ENCODE results near the gene PEX1. TPM values are rescaled to one million over a fixed set of nuclear protein-coding genes. Genes with fewer than 3 reads are reported as not detected.
"Not testable (repeated sequence)": the region's sequence is repeated elsewhere in the genome, so short reads cannot be mapped to it uniquely, and the experiment has no call there.

Gene PEX1
- total and polyA plus RNA-seq, 4 experiments from 2014 or later, result 9.6 to 38.0 (median 23.2) TPM

- H3K4me3 ChIP-seq (ENCODE audit: low read length in 2 of 2); H3K27me3 ChIP-seq (ENCODE audit: insufficient read depth, low read length); H3K4me1 Mint-ChIP-seq; H3K27ac ChIP-seq (ENCODE audit: low read depth, low read length); H3K27me3 Mint-ChIP-seq; H3K36me3 ChIP-seq (ENCODE audit: insufficient read depth, low read length); H3K9me3 Mint-ChIP-seq; DNase-seq; intact Hi-C loops (cut with micrococcal nuclease); H3K36me3 Mint-ChIP-seq; H3K4me3 Mint-ChIP-seq; POLR2A ChIA-PET (ENCODE audit: partially characterized antibody); H3K9me3 ChIP-seq (ENCODE audit: control insufficient read depth in 1 of 2, low read length in 2 of 2); H3K27ac Mint-ChIP-seq; H3K4me1 ChIP-seq (ENCODE audit: insufficient read depth, low read length): not testable (repeated sequence)
- CTCF ChIA-PET (ENCODE audit: partially characterized antibody), result interaction anchor here (2.0 kb wide), 1 partner anchor 15 kb away, joined by 5 read pairs; no protein-coding TSS in a partner anchor
Measured at GRCh38 chr7:92475851-92476590, 52.3 kb downstream of the PEX1 start.

DNA sequence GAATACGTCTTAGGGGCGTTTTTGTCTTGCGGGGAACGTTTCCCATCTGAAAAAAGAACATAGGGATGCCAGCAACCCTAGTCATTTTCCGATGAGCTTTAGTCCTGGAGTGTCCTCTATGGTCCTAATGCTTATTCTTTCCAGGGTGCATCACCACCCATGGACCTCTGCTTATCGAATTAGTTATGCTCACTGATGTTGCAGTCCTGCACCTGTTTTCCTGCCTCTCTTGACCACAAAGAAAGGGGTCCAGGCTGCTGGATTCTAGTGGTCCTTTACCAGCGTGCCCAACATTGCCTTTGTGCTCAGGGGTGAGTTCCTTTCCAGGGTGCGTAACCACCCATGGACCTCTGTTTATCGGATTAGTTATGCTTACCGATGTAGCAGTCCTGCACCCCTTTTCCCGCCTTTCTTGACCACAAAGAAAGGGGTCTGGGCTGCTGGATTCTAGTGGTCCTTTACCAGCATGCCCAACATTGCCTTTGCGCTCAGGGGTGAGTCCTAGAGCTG, 53.0 kb downstream of the PEX1 start:
- H3K9me3 Mint-ChIP-seq; H3K36me3 ChIP-seq (ENCODE audit: insufficient read depth, low read length); H3K36me3 Mint-ChIP-seq; intact Hi-C loops (cut with micrococcal nuclease); H3K27me3 ChIP-seq (ENCODE audit: insufficient read depth, low read length); H3K4me3 ChIP-seq (ENCODE audit: low read length in 2 of 2); H3K4me3 Mint-ChIP-seq; H3K9me3 ChIP-seq (ENCODE audit: control insufficient read depth in 1 of 2, low read length in 2 of 2); DNase-seq; H3K27ac ChIP-seq (ENCODE audit: low read depth, low read length); H3K27ac Mint-ChIP-seq; H3K4me1 ChIP-seq (ENCODE audit: insufficient read depth, low read length); H3K27me3 Mint-ChIP-seq; H3K4me1 Mint-ChIP-seq; POLR2A ChIA-PET (ENCODE audit: partially characterized antibody): not testable (repeated sequence)
- CTCF ChIA-PET (ENCODE audit: partially characterized antibody), result interaction anchor here (2.0 kb wide), 1 partner anchor 14 kb away, joined by 5 read pairs; no protein-coding TSS in a partner anchor

GRCh38 chr7:92473989-92474388, 54.3 kb downstream of the PEX1 start:
- H3K27ac Mint-ChIP-seq; H3K4me3 ChIP-seq (ENCODE audit: low read length in 2 of 2); CTCF ChIA-PET (ENCODE audit: partially characterized antibody); H3K9me3 ChIP-seq (ENCODE audit: control insufficient read depth in 1 of 2, low read length in 2 of 2); DNase-seq; H3K27me3 ChIP-seq (ENCODE audit: insufficient read depth, low read length); H3K27me3 Mint-ChIP-seq; H3K9me3 Mint-ChIP-seq; H3K27ac ChIP-seq (ENCODE audit: low read depth, low read length); H3K4me1 ChIP-seq (ENCODE audit: insufficient read depth, low read length); H3K4me1 Mint-ChIP-seq; H3K4me3 Mint-ChIP-seq; H3K36me3 ChIP-seq (ENCODE audit: insufficient read depth, low read length); intact Hi-C loops (cut with micrococcal nuclease); POLR2A ChIA-PET (ENCODE audit: partially characterized antibody): not testable (repeated sequence)
- peaks cover 4 to 10% of the 10 kb centered on the region in 2 donors for H3K36me3 Mint-ChIP-seq

- peaks cover 7 to 16% of the 10 kb centered on the region in 2 donors for H3K36me3 Mint-ChIP-seq
- H3K4me3 Mint-ChIP-seq; H3K27me3 Mint-ChIP-seq; H3K4me1 ChIP-seq (ENCODE audit: insufficient read depth, low read length); H3K4me1 Mint-ChIP-seq; H3K27me3 ChIP-seq (ENCODE audit: insufficient read depth, low read length); POLR2A ChIA-PET (ENCODE audit: partially characterized antibody); DNase-seq; H3K27ac ChIP-seq (ENCODE audit: low read depth, low read length); H3K27ac Mint-ChIP-seq; H3K9me3 ChIP-seq (ENCODE audit: control insufficient read depth in 1 of 2, low read length in 2 of 2); H3K4me3 ChIP-seq (ENCODE audit: low read length in 2 of 2); H3K36me3 ChIP-seq (ENCODE audit: insufficient read depth, low read length); intact Hi-C loops (cut with micrococcal nuclease): not testable (repeated sequence)
- H3K9me3 Mint-ChIP-seq, result peaks cover 0 to 10% (median 3%) of the 10 kb centered on the region in 8 donors
- CTCF ChIA-PET (ENCODE audit: partially characterized antibody), result interaction anchor here (1.2 kb wide), 1 partner anchor 45 kb away, joined by 3 read pairs; no protein-coding TSS in a partner anchor
Measured at GRCh38 chr7:92468589-92468988, 59.7 kb downstream of the PEX1 start.

- Mint-ChIP-seq H3K36me3 (peaks cover 7 to 22% of the 10 kb centered on the region in 2 donors), H3K9me3 (peaks cover 0 to 10% (median 3%) of the 10 kb centered on the region in 8 donors), H3K27me3 (no peaks in the 10 kb centered on the region), H3K27ac (no peak overlapping the region), H3K4me3 (no peak overlapping the region), H3K4me1 (peaks cover 0 to under 1% (median 0%) of the 10 kb centered on the region in 4 donors)
- Histone ChIP-seq H3K4me1 (ENCODE audit: insufficient read depth, low read length) (no peaks in the 10 kb centered on the region), H3K27ac (ENCODE audit: low read depth, low read length) (no peak overlapping the region), H3K9me3 (ENCODE audit: control insufficient read depth in 1 of 2, low read length in 2 of 2) (no peaks in the 10 kb centered on the region), H3K4me3 (ENCODE audit: low read length in 2 of 2) (no peak overlapping the region), H3K36me3 (ENCODE audit: insufficient read depth, low read length) (no peaks in the 10 kb centered on the region), H3K27me3 (ENCODE audit: insufficient read depth, low read length) (no peaks in the 10 kb centered on the region)
- DNase-seq, result no peak
- CTCF ChIA-PET (ENCODE audit: partially characterized antibody), result interaction anchor here (1.0 to 1.8 kb wide), 2 partner anchors 18 to 43 kb away, joined by 3 to 5 read pairs; no protein-coding TSS in a partner anchor
- intact Hi-C loops (cut with micrococcal nuclease), result no loop called here
- POLR2A ChIA-PET (ENCODE audit: partially characterized antibody), result no interaction called here
Measured at GRCh38 chr7:92466682-92467081, 61.6 kb downstream of the PEX1 start.

DNA sequence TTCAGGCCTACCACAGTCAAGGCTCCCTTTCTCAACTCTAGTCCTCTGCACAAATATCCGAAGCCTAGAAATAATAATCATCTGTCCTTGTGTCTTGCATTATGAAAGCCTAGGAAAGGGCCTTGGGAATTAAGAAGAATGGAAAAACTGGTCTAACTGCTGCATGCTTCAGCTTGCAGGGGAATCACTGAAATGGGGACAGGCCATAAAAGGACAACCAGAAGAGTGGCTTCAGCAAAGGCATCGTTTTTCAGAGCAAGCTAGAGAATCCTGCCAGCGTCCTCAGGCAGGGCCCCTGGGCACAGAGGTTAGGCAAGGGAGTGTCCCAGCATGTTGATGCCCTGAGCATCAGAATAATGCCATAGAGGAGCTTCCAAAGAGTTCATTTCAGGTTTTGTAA, 63.8 kb downstream of the PEX1 start:
- H3K4me3 Mint-ChIP-seq, result no peak overlapping the region
- Histone ChIP-seq H3K36me3 (ENCODE audit: insufficient read depth, low read length) (no peaks in the 10 kb centered on the region), H3K9me3 (ENCODE audit: control insufficient read depth in 1 of 2, low read length in 2 of 2) (no peaks in the 10 kb centered on the region), H3K4me1 (ENCODE audit: insufficient read depth, low read length) (no peaks in the 10 kb centered on the region), H3K4me3 (ENCODE audit: low read length in 2 of 2) (no peak overlapping the region), H3K27me3 (ENCODE audit: insufficient read depth, low read length) (no peaks in the 10 kb centered on the region), H3K27ac (ENCODE audit: low read depth, low read length) (no peak overlapping the region)
- H3K27me3 Mint-ChIP-seq, result no peaks in the 10 kb centered on the region
- ChIA-PET POLR2A (ENCODE audit: partially characterized antibody) (no interaction called here), CTCF (ENCODE audit: partially characterized antibody) (interaction anchor here (1.3 kb wide), 1 partner anchor 17 kb away, joined by 3 read pairs; the partner anchor contains the start of gene GATAD1)
- peaks cover 9 to 21% of the 10 kb centered on the region in 2 donors for H3K36me3 Mint-ChIP-seq
- no peak for DNase-seq
- H3K4me1 Mint-ChIP-seq, result peaks cover 0 to 2% (median 0%) of the 10 kb centered on the region in 4 donors
- H3K9me3 Mint-ChIP-seq, result peaks cover 0 to 10% (median 3%) of the 10 kb centered on the region in 8 donors
- H3K27ac Mint-ChIP-seq, result peak overlapping the region in 1 of 7 donors; percentile 24
- intact Hi-C loops (cut with micrococcal nuclease), result loop anchor here (5.0 kb wide), 1 partner anchor 632 kb away; no protein-coding TSS in a partner anchor

GRCh38 chr7:92462560-92462959, 65.8 kb downstream of the PEX1 start:
- Mint-ChIP-seq H3K4me3 (no peak overlapping the region), H3K4me1 (peaks cover 0 to 2% (median 0%) of the 10 kb centered on the region in 4 donors), H3K27me3 (no peaks in the 10 kb centered on the region), H3K9me3 (peaks cover 0 to 3% (median 0%) of the 10 kb centered on the region in 8 donors), H3K36me3 (peaks cover 8 to 10% of the 10 kb centered on the region in 2 donors), H3K27ac (no peak overlapping the region)
- DNase-seq, result no peak
- Histone ChIP-seq H3K27me3 (ENCODE audit: insufficient read depth, low read length) (no peaks in the 10 kb centered on the region), H3K9me3 (ENCODE audit: control insufficient read depth in 1 of 2, low read length in 2 of 2) (no peaks in the 10 kb centered on the region), H3K4me3 (ENCODE audit: low read length in 2 of 2) (no peak overlapping the region), H3K27ac (ENCODE audit: low read depth, low read length) (no peak overlapping the region), H3K36me3 (ENCODE audit: insufficient read depth, low read length) (no peaks in the 10 kb centered on the region), H3K4me1 (ENCODE audit: insufficient read depth, low read length) (no peaks in the 10 kb centered on the region)
- ChIA-PET POLR2A (ENCODE audit: partially characterized antibody) (interaction anchor here (0.5 kb wide), 1 partner anchor 144 kb away, joined by 3 read pairs; no protein-coding TSS in a partner anchor), CTCF (ENCODE audit: partially characterized antibody) (interaction anchor here (1.4 to 2.5 kb wide), 2 partner anchors 43 to 66 kb away, joined by 3 to 7 read pairs; partner anchors contain the start of genes PEX1 and RBM48)
- intact Hi-C loops (cut with micrococcal nuclease), result loop anchor here (5.0 kb wide), 1 partner anchor 630 kb away; no protein-coding TSS in a partner anchor

Data from CD4-positive, alpha-beta memory T cell (primary cell).